Liver (tissue), 9 donors: Measurements from ENCODE around the gene ANKRD18B. TPM values are rescaled to one million over a fixed set of nuclear protein-coding genes. Genes with fewer than 3 reads are reported as not detected.
A peak's percentile ranks its signal among the peaks of the same experiment; 100 is the strongest.
"Not testable (repeated sequence)": the region's sequence is repeated elsewhere in the genome, so short reads cannot be mapped to it uniquely, and the experiment has no call there.

ENCODE experiments used
- DNase-seq: peaks from one replicate; pipeline ENCODE4 v3.0.0-alpha.2; 2017; ENCODE audit warnings: low spot score
- H3K27ac ChIP-seq, 2 donors: one replicate each; pipeline ENCODE4 v1.7.0; 2013; ENCODE audit warnings: inconsistent platforms in 2 of 2, low read length in 2 of 2, control low read depth in 1 of 2, low read depth in 1 of 2, mild to moderate bottlenecking in 1 of 2
- H3K27me3 ChIP-seq, 4 donors: one replicate each; pipeline versions ENCODE4 v1.6.1 to v1.7.0; 2013; ENCODE audit warnings: low read length in 3 of 4, inconsistent platforms in 1 of 4, mild to moderate bottlenecking in 1 of 4, moderate library complexity in 1 of 4; ENCODE audit not compliant: control insufficient read depth in 4 of 4, insufficient read depth in 4 of 4
- H3K36me3 ChIP-seq, 4 donors: one replicate each; pipeline versions ENCODE4 v1.6.1 to v1.7.0; 2013; ENCODE audit warnings: low read length in 3 of 4, mild to moderate bottlenecking in 3 of 4, low read depth in 1 of 4, moderate library complexity in 1 of 4; ENCODE audit not compliant: control insufficient read depth in 4 of 4, insufficient read depth in 3 of 4
- H3K4me1 ChIP-seq, 4 donors: one replicate each; pipeline versions ENCODE4 v1.6.1 to v1.7.0; 2013; ENCODE audit warnings: low read length in 3 of 4, mild to moderate bottlenecking in 3 of 4, moderate library complexity in 1 of 4; ENCODE audit not compliant: control insufficient read depth in 4 of 4, insufficient read depth in 4 of 4
- H3K4me3 ChIP-seq, 3 donors: one replicate each; pipeline versions ENCODE4 v1.6.1 to v1.7.0; 2013; ENCODE audit warnings: low read length in 3 of 3, control low read depth in 1 of 3, low read depth in 1 of 3, mild to moderate bottlenecking in 1 of 3
- H3K9ac ChIP-seq, 2 donors: one replicate each; pipeline ENCODE4 v1.7.0; 2013; ENCODE audit warnings: low read length in 2 of 2, mild to moderate bottlenecking in 2 of 2, moderate library complexity in 2 of 2, control low read depth in 1 of 2, low read depth in 1 of 2
- H3K9me3 ChIP-seq, 4 donors: one replicate each; pipeline versions ENCODE4 v1.6.1 to v1.7.0; 2013; ENCODE audit warnings: low read length in 3 of 4; ENCODE audit not compliant: control insufficient read depth in 4 of 4
- CTCF ChIP-seq: fragments of 150-350 bp; IDR thresholded peaks from 2 replicates; pipeline ENCODE4 v1.5.1; 2017; ENCODE audit warnings: improper control_type of control experiment, low read depth, low read length; ENCODE audit not compliant: missing input control
- EGR1 ChIP-seq, 2 donors: IDR thresholded peaks; 2 replicates each; pipeline ENCODE4 v1.6.1; 2016 to 2018; ENCODE audit warnings: antibody characterized with exemption in 2 of 2, low read depth in 2 of 2
- FOXA1 ChIP-seq: IDR thresholded peaks from 2 replicates; pipeline ENCODE4 v1.6.1; 2016; ENCODE audit warnings: antibody characterized with exemption
- FOXA2 ChIP-seq: IDR thresholded peaks from 2 replicates; pipeline ENCODE4 v1.6.1; 2016; ENCODE audit warnings: antibody characterized with exemption
- GABPA ChIP-seq, 2 donors: IDR thresholded peaks in 1 of 2; conservative IDR thresholded peaks in 1 of 2; 2 replicates each; pipeline ENCODE4 v1.6.1; 2016; ENCODE audit warnings: antibody characterized with exemption in 2 of 2, mild to moderate bottlenecking in 1 of 2, moderate library complexity in 1 of 2
- HNF4A ChIP-seq, 2 donors: conservative IDR thresholded peaks; 2 replicates each; pipeline ENCODE4 v1.6.1; 2016; ENCODE audit warnings: antibody characterized with exemption in 2 of 2, mild to moderate bottlenecking in 2 of 2
- HNF4G ChIP-seq: IDR thresholded peaks from 2 replicates; pipeline ENCODE4 v1.6.1; 2016; ENCODE audit warnings: antibody characterized with exemption
- JUND ChIP-seq, 2 donors: IDR thresholded peaks; 2 replicates each; pipeline ENCODE4 v1.6.1; 2016; ENCODE audit warnings: antibody characterized with exemption in 2 of 2
- NR2F2 ChIP-seq: IDR thresholded peaks from 2 replicates; pipeline ENCODE4 v1.6.1; 2016; ENCODE audit warnings: antibody characterized with exemption
- RAD21 ChIP-seq, 2 donors: IDR thresholded peaks; 2 replicates each; pipeline ENCODE4 v1.6.1; 2016; ENCODE audit warnings: antibody characterized with exemption in 2 of 2, mild to moderate bottlenecking in 2 of 2
- RXRA ChIP-seq, 2 donors: IDR thresholded peaks; 2 replicates each; pipeline ENCODE4 v1.6.1; 2017 to 2018; ENCODE audit warnings: antibody characterized with exemption in 2 of 2, mild to moderate bottlenecking in 1 of 2
- SP1 ChIP-seq: IDR thresholded peaks from 2 replicates; pipeline ENCODE4 v1.6.1; 2018; ENCODE audit warnings: antibody characterized with exemption, mild to moderate bottlenecking
- TAF1 ChIP-seq: conservative IDR thresholded peaks from 2 replicates; pipeline ENCODE4 v1.6.1; 2016; ENCODE audit warnings: antibody characterized with exemption, mild to moderate bottlenecking
- YY1 ChIP-seq: IDR thresholded peaks from 2 replicates; pipeline ENCODE4 v1.6.1; 2016; ENCODE audit warnings: antibody characterized with exemption, mild to moderate bottlenecking
- WGBS: extraction: QIAGEN DNeasy Blood & Tissue Kit; methylation state at CpG from one replicate; pipeline ENCODE4 v1.1.7; 2013; 5-methylcytosine and 5-hydroxymethylcytosine counted together
- polyA plus RNA-seq, 2 donors: library from polyadenylated mRNA; stranded (reverse) in 1 of 2; unstranded in 1 of 2; fragments of 200-250 nt in 1 of 2; fragments of >200 nt in 1 of 2; fragmentation: Nextera tagmentation in 1 of 2; extraction: Ambion mirVana in 1 of 2; gene quantifications; one replicate each; pipeline versions ENCODE4 v1.2.1 to v1.2.3, GENCODE V29; 2013 to 2015
- total RNA-seq, 2 donors: library from RNA; depleted of rRNA; stranded (reverse); fragments of >200 nt; gene quantifications; one replicate each; pipeline ENCODE4 v1.2.3, GENCODE V29; 2014
- TF ChIP-seq, protein P1 (sequence below): IDR thresholded peaks from 2 replicates; pipeline ENCODE4 v1.6.1; 2016; ENCODE audit warnings: antibody characterized with exemption
- TF ChIP-seq, protein P2 (sequence below): IDR thresholded peaks from 2 replicates; pipeline ENCODE4 v1.6.1; 2016; ENCODE audit warnings: antibody characterized with exemption
- TF ChIP-seq, protein P3 (sequence below): IDR thresholded peaks from 2 replicates; pipeline ENCODE4 v1.6.1; 2016; ENCODE audit warnings: antibody characterized with exemption
- donor health status: healthy.
- donor health status: healthy.
- donor health status: healthy.
- donor health status: healthy.
- donor health status: healthy.

ANKRD18B gene
- total and polyA plus RNA-seq, 4 donors = 0.01 to 1.9 (median 0.59) TPM; not detected in 1

DNA sequence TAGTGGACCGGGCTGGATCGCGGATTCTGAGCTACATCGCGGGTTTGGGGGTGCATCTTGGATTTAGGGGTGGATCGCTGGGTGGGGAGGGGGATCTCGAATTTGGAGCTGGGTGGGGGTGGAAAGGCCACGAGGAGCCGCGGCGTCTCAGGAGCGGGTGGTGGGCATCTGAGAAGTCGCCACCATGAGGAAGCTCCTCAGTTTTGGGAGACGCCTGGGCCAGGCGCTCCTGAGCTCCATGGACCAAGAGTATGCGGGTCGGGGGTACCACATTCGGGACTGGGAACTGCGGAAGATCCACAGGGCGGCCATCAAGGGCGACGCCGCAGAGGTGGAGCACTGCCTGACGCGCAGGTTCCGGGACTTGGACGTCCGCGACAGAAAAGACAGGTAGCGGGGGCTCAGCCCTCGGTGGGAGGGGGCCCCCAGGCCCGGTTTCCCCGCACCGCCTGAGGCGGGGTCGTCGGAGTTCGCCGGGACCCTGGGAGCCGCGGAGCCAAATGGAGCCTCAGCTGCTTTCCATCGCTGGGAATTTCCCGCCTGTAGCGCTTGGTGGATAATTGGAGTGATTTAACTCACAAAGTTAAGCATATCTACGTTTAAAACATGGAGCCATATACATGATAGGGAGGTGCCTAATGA is 376 bp downstream of the ANKRD18B start:
- Histone ChIP-seq H3K9me3 (no peaks in the 10 kb centered on the region), H3K9ac (no peak overlapping the region), H3K4me3 (peak overlapping the region in 2 of 3 donors; percentile 36 to 43), H3K36me3 (no peaks in the 10 kb centered on the region), H3K4me1 (peaks cover 5 to 16% (median 9%) of the 10 kb centered on the region in 4 donors), H3K27ac (no peak overlapping the region), H3K27me3 (peaks cover 0 to 4% (median 0%) of the 10 kb centered on the region in 4 donors)
- TF ChIP-seq JUND (IDR thresholded peaks at IDR 0.05) (no peak), EGR1 (IDR thresholded peaks at IDR 0.05; ENCODE audit: low read depth in 2 of 2) (no peak), FOXA1 (no peak), TAF1 (no peak)
- 4% methylated on average over 45 of the region's 45 CpGs for WGBS
- peak; percentile 60 for DNase-seq

- H3K27ac ChIP-seq, H3K9me3 ChIP-seq, H3K9ac ChIP-seq, H3K36me3 ChIP-seq, DNase-seq, H3K27me3 ChIP-seq, H3K4me3 ChIP-seq: not testable (repeated sequence)
- H3K4me1 ChIP-seq = peaks cover 5 to 16% (median 9%) of the 10 kb centered on the region in 4 donors
These were observed 4.0 kb downstream of the ANKRD18B start for GRCh38 chr9:33528069-33528468.

- not testable (repeated sequence) for H3K27ac ChIP-seq, H3K36me3 ChIP-seq, DNase-seq, H3K4me3 ChIP-seq, H3K27me3 ChIP-seq, H3K9me3 ChIP-seq, H3K9ac ChIP-seq, H3K4me1 ChIP-seq
- 58% methylated on average over 3 of the region's 3 CpGs for WGBS
These were observed 9.9 kb downstream of the ANKRD18B start for GRCh38 chr9:33533958-33534357.

DNA sequence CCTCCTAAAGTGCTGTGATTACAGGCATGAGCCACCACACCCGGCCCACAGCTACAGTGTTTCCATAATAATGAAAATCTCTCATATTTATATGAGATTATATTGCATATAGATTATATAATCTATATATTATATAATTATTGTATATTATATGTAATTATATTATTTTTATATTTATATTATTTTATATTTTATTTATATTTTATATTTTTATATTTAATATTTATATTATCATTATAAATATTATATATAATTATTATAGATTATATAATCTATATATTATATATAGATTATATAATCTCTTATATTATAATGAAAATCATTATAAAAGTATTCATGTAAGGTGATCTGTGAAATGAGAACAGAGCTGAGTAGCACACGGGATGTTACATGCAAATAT is 11.5 kb downstream of the ANKRD18B start:
- no peak for DNase-seq
- WGBS = 90% methylated on average over 2 of the region's 2 CpGs
- Histone ChIP-seq H3K4me3 (no peak overlapping the region), H3K27me3 (no peaks in the 10 kb centered on the region), H3K9ac (no peak overlapping the region), H3K4me1 (no peaks in the 10 kb centered on the region), H3K27ac (no peak overlapping the region), H3K9me3 (no peaks in the 10 kb centered on the region), H3K36me3 (no peaks in the 10 kb centered on the region)
- TF ChIP-seq JUND (IDR thresholded peaks at IDR 0.05) = no peak
- TF ChIP-seq YY1 = no peak
- TF ChIP-seq FOXA2 = no peak
- no peak for TF ChIP-seq TAF1
- TF ChIP-seq RAD21 (IDR thresholded peaks at IDR 0.05) = no peak
- TF ChIP-seq, protein P1, sequence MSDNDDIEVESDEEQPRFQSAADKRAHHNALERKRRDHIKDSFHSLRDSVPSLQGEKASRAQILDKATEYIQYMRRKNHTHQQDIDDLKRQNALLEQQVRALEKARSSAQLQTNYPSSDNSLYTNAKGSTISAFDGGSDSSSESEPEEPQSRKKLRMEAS = no peak
- TF ChIP-seq NR2F2 = no peak
- no peak for TF ChIP-seq GABPA (IDR thresholded peaks at IDR 0.05 in 1 of 2, conservative IDR thresholded peaks at IDR 0.05 in 1 of 2)
- TF ChIP-seq FOXA1 = no peak
- no peak for TF ChIP-seq CTCF
- no peak for TF ChIP-seq RXRA (IDR thresholded peaks at IDR 0.05)
- TF ChIP-seq, protein P2, sequence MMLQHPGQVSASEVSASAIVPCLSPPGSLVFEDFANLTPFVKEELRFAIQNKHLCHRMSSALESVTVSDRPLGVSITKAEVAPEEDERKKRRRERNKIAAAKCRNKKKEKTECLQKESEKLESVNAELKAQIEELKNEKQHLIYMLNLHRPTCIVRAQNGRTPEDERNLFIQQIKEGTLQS = no peak
- TF ChIP-seq SP1 = no peak
- no peak for TF ChIP-seq EGR1 (IDR thresholded peaks at IDR 0.05; ENCODE audit: low read depth in 2 of 2)
- TF ChIP-seq, protein P3, sequence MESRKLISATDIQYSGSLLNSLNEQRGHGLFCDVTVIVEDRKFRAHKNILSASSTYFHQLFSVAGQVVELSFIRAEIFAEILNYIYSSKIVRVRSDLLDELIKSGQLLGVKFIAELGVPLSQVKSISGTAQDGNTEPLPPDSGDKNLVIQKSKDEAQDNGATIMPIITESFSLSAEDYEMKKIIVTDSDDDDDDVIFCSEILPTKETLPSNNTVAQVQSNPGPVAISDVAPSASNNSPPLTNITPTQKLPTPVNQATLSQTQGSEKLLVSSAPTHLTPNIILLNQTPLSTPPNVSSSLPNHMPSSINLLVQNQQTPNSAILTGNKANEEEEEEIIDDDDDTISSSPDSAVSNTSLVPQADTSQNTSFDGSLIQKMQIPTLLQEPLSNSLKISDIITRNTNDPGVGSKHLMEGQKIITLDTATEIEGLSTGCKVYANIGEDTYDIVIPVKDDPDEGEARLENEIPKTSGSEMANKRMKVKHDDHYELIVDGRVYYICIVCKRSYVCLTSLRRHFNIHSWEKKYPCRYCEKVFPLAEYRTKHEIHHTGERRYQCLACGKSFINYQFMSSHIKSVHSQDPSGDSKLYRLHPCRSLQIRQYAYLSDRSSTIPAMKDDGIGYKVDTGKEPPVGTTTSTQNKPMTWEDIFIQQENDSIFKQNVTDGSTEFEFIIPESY = no peak
- TF ChIP-seq HNF4G = no peak
- no peak for TF ChIP-seq HNF4A (conservative IDR thresholded peaks at IDR 0.05)
